Activated CD4-positive, alpha-beta T cell treated with anti-CD3 and anti-CD28 coated beads, Interleukin-2, amount 50 U/mL, for 16 hours (primary cell): ENCODE measurements around the gene ACLY.
A peak's percentile ranks its signal among the peaks of the same experiment; 100 is the strongest.
"Not testable (repeated sequence)": the region's sequence is repeated elsewhere in the genome, so short reads cannot be mapped to it uniquely, and the experiment has no call there.

Experiments used
- DNase-seq: peaks from one replicate; pipeline ENCODE4 v3.0.0-alpha.2; 2020

ACLY gene

GRCh38 chr17:41939044-41939692, 20.4 kb upstream of the ACLY start:
- DNase-seq = no peak

DNA sequence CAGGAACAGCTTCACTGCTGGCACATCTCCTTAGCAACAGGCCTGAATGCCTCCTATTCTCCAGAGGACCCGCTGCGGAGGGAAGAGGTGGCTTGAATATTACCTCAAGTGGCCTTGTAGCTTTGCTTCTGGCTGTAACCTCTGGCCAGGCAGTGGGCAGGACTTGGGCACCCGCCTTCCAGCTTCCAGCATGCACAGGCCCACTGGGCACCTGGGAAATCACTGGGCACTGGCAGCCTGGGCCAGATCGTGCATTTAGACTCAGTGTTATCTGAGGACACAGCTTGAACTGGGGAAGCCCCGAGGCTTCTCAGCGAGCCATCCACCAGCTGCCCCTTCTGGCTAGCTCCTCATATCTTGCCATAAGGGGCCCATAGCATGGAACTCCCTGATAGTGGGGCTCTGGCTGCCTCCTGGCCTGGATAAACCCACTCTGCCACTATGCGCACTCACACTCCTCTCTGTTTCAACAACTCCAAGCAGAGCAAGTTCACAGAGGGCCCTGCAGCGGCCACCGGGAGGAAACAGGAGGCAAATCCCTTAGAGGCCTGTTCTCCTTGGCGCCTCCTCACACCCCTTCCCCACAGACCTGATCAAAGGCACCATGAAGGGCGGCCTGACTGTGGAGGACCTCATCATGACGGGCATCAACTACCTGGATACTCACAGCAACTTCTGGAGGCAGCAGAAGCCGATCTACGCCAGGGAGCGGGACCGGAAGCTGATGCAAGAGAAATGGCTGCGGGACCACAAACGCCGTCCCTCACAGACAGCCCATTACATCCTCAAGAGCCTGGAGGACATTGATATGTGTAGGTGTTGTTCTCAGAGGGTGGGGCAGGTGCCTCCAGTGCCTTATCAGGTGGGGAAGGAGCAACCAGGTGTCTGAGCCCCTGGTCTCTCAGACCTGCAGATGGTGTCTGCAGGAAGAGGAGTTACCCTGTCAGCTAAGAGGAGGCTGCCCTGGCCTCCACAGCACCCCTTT, 19.5 kb upstream of the ACLY start:
- no peak for DNase-seq

GRCh38 chr17:41935641-41936040, 16.9 kb upstream of the ACLY start:
- DNase-seq = no peak

DNA sequence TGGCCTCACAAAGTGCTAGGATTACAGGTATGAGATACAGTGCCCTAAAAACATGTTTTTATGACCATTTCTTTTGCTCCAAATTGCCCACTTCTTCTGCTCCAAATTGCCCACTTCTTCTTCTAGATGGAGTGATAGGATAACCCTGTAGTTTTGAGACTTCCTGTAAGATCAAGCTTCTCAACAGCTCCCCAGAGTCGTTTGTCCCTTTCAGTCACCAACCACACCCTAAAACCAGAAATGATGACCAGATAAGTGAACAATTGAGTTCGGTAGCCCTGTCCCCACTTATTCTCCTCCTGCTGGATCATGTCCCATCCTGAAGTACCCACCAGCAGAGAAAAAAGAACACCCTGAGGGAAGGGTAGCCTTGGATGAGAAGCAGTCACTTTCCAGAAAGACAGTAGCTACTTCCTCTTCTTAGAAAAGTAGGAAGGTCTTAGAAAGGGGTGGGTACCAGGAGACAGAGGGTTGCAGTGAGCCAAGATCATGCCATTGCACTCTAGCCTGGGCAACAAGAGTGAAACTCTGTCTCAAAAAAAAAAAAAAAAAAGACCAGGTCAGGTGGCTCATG, 14.2 kb upstream of the ACLY start:
- DNase-seq = peak; percentile 25

DNA sequence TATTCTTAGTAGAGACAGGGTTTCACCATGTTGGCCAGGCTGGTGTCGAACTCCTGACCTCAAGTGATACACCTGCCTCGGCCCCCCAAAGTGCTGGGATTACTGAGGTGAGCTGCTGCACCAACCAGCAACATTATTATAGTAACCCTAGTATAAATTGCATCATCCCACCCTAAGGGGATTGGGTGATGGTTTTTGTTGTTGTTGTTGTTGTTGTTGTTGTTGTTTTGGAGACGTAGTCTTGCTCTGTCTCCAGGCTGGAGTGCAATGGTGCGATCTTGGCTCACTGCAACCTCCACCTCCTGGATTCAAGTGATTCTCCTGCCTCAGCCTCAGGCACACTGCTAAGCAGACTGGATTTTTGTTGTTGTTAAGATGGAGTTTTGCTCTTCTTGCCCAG, 13.0 kb upstream of the ACLY start:
- not testable (repeated sequence) for DNase-seq

DNA sequence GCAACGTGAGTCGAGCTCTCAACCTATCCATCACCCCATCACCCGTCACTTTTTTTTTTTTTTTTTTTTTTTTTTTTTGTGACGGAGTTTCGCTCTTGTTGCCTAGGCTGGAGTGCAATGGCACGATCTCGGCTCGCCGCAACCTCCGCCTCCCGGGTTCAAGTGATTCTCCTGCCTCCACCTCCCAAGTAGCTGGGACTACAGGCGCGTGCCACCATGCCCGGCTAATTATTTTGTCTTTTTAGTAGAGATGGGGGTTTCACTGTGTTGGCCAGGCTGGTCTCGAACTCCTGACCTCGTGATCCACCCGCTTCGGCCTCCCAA, 12.0 kb upstream of the ACLY start:
- not testable (repeated sequence) for DNase-seq

DNA sequence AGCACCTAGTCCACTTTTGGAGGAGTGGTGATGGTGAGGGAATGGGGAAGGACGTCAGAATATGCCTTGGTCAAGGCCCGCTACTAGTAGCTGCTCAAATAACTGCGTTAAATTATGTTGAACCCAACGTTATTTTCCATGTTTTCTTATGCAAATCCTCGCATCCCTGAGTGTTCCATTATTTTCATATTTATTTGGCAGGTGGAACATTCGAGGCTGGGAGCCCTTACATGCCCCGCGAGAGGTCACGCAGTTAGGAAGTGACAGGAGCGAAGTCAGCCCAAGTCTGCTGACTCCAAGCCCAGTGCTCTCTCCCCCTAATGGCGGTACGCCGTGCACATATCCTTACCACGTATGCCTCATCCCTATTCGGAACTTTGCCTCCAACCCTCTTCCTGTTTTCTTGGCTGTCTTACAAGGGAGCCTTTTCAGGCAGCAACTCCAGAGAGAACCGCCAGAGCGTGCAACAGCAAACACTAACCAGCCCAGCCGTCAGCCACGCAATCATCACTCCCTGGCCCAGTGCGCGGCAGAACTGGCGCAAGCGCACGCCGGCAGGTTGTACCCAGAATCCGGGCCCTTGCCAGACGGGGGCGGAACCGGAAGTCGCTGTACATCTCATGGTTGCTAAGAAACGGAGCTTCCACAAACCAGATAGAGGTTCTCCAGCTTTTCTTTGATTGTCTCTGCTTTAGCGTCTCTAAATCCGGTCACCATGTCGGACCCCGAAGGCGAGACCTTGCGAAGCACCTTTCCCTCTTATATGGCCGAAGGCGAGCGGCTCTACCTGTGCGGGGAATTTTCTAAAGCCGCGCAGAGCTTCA, 11.5 kb upstream of the ACLY start, which contains the start of gene ODAD4:
TSS of gene ODAD4 (plus strand) at position 609 of the 824 bp plus-strand sequence. CDS start at position 716, 107 bp downstream.
- DNase-seq = peak; percentile 97

DNA sequence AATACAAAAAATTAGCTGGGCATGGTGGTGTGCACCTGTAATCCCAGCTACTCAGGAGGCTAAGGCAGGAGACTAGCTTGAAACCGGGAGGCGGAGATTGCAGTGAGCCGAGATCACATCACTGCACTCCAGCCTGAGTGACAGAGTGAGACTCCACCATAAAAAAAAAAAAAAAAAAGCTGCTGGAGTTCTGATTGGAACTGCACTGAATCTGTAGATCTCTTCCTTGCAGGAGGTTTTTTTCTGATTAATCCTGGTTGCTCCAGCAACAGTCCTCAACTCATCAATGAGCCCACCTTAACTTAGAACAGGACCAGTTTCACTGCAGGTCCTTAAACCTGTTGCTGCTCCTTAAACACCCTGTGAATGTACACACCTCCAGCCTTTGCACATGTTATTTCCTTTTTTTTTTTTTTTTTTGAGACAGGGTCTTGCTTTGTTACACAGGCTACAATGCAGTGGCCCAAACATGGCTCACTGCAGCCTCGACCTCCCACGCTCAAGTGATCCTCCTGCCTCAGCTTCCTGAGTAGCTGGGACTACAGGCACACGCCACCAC, 10.0 kb upstream of the ACLY start:
- no peak for DNase-seq

DNA sequence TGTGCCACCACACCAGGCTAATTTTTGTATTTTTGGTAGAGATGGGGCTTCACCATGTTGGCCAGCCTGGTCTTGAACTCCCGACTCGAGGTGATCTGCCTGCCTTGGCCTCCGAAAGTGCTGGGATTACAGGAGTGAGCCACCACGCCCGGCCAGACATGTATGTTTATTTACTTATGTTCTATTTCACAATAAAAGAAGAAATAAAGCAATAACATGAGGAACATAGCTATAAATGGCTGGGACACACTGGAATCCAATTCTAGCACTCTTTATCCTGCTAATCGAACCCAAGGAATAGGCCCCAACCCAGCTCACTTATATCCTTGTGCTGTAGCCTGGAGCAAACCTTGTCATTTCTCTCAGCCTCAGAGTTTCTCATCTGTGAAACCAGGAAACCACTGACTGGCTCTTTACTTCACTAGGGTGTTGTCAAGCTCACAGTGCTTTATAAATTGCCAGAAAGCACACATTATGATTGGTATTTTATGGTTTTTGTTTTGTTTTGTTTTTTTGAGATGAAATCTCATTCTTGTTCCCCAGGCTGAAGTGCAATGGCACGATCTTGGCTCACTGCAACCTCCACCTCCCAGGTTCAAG, 7.3 kb upstream of the ACLY start:
- no peak for DNase-seq

DNA sequence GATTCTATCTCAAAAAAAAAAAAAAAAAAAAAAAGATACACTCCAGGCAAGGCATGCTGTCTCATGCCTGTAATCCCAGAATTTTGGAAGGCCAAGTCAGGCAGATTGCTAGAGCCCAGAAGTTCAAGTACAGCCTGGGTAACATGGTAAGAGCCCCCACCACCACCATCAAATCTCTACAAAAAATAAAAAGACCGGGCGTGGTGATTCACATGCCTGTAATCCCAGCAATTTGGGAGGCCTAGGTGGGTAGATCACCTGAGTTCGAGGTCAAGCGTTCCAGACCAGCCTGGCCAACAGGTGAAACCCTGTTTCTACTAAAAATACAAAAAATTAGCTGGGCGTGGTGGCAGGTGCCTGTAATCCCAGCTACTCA, 1.8 kb upstream of the ACLY start:
- no peak for DNase-seq

GRCh38 chr17:41919840-41920579, 1.3 kb upstream of the ACLY start:
- no peak for DNase-seq

DNA sequence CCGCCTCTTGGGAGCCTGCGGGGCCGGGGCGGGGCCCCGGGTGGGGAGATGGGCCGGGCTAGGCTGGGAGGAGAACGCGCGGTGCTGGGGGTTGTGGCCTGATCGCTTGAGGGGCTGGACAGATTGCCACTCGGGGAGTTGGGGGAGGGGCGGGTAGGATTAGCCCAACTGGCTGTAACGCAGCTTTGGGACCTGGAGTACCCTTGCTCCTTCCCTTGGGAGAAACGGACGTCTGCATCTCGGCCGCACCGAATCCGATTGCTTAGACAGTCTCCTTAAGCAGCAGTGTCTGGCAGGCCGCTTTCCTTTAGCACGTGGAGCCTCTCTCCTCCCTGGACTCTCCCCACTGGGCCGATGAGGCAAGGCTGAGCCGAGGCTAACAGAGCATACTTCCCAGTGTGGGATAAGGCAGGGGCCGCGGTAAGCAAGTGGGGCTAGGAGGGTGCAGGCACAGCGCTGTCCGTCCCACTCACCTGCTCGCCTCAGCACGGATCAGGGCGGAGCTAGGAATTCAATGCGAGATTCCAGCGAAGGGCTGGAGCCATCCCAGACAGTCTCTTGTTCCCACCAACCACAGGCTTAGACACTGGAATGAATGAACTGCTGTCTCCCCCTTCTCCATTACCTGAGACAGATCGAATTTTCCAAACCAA, 540 bp upstream of the ACLY start:
- DNase-seq = no peak

DNA sequence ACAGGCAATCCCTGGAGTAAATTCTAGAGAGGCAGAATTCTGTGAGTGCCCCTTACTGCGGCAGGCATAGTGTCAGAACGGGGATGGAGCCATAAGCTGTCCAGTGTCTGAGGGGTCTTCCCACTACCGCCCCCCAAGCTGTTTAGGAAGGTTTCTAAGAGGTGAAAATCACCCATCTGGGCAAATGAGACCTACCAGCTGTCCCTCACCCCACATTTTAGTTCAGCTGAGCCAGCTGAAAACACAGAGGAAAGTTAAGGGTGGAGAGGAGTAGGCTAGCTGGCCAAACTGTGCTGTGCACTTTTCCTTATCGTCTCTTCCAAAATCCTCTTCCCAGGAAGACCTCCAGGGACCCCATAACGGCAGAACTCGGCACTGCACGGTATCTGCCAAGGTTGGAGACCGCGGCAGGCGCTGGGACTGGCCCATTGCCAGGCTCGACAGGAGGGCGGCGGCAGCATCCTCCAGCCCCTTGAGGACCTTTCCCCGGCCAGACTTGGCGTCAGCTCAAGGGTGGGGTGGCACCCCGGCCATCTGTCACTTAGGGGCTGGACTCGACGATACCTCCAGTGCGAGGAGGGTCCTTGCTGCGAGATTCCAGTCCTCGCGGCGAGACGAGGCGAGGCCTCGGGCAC, 955 bp downstream of the ACLY start:
- DNase-seq = peak; percentile 28

GRCh38 chr17:41917192-41917591, 1.6 kb downstream of the ACLY start:
- peak; percentile 16 for DNase-seq

DNA sequence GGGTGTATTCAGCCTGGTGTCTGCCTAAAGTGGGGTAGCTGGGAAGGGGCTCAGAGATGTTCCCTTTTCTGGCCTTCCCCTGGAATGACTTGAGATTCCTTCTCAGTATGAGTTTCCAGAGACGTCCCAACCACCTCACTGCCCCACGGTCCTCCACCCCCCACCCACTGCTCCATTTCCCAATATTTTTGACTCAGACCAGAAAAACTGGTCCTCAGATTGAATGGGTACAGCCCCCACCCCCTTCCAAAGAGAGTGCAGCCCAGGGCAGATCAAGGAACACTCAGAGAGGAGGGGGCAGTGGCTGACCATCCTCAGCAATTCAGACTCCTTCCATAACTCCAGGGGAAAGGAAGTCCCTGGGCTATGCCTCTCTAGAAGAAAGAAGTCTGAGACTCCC, 3.2 kb downstream of the ACLY start:
- no peak for DNase-seq

GRCh38 chr17:41915020-41915419, 3.7 kb downstream of the ACLY start:
- DNase-seq = no peak

DNA sequence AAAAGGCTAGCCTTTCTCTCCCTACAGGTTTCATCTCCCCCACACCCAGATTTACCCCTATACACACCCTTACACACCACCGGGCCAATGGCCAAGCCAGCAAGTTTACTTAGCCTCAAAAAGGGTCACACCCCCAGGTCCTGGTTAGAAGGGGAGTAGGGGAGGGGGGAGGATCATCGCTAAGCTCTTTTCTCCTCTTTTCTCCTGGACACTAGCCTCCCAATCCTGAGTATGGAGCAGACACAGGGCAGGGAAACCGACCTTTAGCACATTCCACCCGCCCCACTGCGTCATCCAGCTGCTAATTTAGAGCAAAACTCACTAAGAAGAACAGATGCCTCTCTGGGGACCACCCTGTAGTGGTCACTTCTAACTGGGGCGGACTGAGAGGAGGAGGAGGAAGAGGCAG, 4.4 kb downstream of the ACLY start:
- no peak for DNase-seq

GRCh38 chr17:41913798-41914197, 5.0 kb downstream of the ACLY start:
- DNase-seq = no peak

GRCh38 chr17:41912925-41913324, 5.8 kb downstream of the ACLY start:
- DNase-seq = no peak

DNA sequence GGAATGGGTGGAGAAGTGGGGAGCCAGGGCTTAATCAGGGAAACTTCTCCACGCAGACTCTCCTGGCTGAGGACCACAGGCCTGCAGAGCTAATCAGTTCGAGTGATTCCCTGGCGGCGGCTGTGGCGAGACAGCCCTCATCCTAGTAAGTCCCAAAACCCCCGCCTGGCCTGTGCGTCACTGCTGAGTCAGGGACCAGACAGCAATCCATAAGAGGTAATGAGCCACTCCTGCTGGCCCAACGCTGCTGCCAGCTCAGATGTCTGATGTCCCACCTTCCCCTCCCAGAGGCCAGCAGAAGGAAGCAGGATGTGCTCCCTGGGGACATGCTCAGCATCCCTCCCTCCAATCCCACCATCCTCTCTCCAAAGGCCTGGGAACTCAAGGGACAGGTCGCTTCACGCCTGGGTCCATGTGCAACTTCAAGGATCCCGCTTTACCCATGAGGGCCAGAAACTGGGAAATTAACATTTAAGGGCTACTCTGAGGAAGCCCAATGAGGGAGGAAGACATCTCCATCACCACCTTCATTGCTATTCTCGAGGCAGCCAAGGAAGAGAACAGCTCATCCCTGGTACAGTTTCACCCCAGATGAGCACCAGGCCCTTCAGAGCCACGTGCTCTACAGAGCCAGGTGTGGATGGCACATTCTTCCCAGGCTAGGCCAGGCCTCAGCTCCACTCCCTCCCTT, 7.9 kb downstream of the ACLY start:
- DNase-seq = no peak
